ENCODE results near the gene EFS. TPM values are rescaled to one million over a fixed set of nuclear protein-coding genes. Genes with fewer than 3 reads are reported as not detected.

Gene EFS, protein sequence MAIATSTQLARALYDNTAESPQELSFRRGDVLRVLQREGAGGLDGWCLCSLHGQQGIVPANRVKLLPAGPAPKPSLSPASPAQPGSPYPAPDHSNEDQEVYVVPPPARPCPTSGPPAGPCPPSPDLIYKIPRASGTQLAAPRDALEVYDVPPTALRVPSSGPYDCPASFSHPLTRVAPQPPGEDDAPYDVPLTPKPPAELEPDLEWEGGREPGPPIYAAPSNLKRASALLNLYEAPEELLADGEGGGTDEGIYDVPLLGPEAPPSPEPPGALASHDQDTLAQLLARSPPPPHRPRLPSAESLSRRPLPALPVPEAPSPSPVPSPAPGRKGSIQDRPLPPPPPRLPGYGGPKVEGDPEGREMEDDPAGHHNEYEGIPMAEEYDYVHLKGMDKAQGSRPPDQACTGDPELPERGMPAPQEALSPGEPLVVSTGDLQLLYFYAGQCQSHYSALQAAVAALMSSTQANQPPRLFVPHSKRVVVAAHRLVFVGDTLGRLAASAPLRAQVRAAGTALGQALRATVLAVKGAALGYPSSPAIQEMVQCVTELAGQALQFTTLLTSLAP
- total RNA-seq: 10 to 100 TPM; 31.4 to 38.2 (median 34.2) TPM

DNA sequence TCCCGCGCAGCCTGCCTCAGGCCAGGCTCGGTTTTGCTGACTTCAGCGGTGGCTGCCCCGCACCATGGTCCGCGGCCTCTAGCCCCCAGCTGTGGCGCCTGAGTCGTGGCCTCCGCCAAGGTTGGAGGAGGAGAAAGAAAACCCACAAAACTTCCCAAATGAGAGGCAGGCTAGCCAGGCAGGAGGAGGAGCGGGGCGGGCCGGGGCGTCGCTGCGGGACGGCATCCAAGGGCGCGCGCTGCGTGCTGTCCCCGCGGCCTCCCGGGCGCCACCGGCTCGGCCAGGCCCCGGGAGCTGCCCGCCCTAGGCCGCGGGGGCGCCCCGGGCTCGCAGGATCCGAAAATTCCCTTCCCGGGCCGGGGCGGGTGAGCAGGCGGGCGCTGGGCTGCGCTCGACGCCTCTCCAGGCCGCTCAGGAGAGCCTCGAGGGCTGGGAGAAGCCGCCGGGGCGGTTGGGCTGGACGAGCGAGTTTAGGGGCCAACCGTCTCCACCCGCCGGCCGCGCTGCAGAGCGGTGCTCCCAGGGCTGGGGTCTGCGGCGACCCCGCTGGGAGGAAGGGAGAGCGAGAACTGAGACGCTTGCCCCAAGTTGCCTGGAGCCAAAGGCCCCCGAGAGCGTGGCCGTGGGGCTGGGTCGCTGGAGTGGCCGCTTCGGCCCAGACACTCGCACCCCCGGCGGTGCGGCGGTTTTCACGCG, at the start of gene EFS:
Gene EFS (minus strand): TSS at position 137 of the 696 bp plus-strand sequence. CDS start 147 bp downstream, outside the sequence.
- Histone ChIP-seq H3K36me3 (peaks cover 0 to 3% (median 0%) of the 10 kb centered on the region in 3 donors), H3K4me3 (peak within 1 kb of the TSS; percentile 49 to 87 (median 72)), H3K27me3 (no peaks in the 10 kb centered on the region), H3K27ac (peak within 1 kb of the TSS; percentile 89 to 98 (median 96)), H3K4me1 (peaks cover 0 to 64% (median 26%) of the 10 kb centered on the region in 4 donors), H3K9me3 (no peaks in the 10 kb centered on the region)
- WGBS, 2 donors: 1 to 2% methylated on average over 52 to 56 of the region's 74 CpGs
- DNase-seq (ENCODE audit: low spot score in 2 of 2): peak in 1 of 2 donors; percentile 37
- TF ChIP-seq EP300 (IDR thresholded peaks at IDR 0.05) (peak in 1 of 2 donors; percentile 21), POLR2A (IDR thresholded peaks at IDR 0.05) (peak in 1 of 2 donors; percentile 54)
- TF ChIP-seq, protein P1, sequence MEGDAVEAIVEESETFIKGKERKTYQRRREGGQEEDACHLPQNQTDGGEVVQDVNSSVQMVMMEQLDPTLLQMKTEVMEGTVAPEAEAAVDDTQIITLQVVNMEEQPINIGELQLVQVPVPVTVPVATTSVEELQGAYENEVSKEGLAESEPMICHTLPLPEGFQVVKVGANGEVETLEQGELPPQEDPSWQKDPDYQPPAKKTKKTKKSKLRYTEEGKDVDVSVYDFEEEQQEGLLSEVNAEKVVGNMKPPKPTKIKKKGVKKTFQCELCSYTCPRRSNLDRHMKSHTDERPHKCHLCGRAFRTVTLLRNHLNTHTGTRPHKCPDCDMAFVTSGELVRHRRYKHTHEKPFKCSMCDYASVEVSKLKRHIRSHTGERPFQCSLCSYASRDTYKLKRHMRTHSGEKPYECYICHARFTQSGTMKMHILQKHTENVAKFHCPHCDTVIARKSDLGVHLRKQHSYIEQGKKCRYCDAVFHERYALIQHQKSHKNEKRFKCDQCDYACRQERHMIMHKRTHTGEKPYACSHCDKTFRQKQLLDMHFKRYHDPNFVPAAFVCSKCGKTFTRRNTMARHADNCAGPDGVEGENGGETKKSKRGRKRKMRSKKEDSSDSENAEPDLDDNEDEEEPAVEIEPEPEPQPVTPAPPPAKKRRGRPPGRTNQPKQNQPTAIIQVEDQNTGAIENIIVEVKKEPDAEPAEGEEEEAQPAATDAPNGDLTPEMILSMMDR (IDR thresholded peaks at IDR 0.05): no peak

DNA sequence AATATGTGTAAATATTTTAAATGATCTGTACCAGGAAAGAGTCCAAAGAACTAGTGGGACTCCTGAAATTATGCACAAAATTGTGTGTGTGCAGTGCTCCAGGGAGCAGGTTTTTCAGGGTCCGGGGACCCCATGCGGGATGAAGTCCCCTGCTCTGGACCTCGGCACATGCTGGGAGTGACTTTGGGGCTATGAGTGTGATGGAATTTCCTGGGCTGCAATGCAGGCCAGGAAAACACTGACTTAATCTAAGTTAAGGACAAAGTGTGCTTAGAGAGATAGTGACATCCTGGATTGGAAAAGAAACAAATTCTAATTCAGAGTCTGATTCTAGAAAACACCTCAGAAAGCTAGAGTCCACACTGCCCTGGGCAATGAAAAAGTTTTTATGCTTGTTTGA, 49.3 kb upstream of the EFS start:
- H3K36me3 ChIP-seq: no peaks in the 10 kb centered on the region
- TF ChIP-seq POLR2A (IDR thresholded peaks at IDR 0.05): no peak
- no peak for TF ChIP-seq EP300 (IDR thresholded peaks at IDR 0.05)
- TF ChIP-seq, protein P1 (IDR thresholded peaks at IDR 0.05): no peak

DNA sequence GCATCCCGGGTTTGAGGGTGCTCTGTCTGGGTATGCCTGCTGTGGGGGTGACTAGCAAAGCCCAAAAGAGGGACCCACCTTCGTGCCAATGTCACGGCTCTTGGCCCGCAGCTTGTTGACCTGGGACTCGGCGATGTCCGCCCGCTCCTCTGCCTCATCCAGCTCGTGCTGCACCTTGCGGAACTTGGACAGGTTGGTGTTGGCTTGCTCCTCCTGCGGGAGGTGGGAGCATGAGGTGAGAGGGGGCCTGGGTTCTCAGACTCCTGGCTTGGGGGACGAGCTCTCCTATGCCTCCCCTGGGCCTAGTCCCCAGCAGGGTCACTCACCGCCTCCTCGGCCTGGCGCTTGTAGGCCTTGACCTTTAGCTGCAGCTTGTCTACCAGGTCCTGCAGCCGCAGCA, 48.7 kb upstream of the EFS start:
- no peaks in the 10 kb centered on the region for H3K9me3 ChIP-seq

More for the DNA sequence above, 49.3 kb upstream of the EFS start:
- Histone ChIP-seq H3K27ac (no peak overlapping the region), H3K4me1 (no peaks in the 10 kb centered on the region), H3K4me3 (no peak overlapping the region), H3K9me3 (no peaks in the 10 kb centered on the region), H3K27me3 (no peaks in the 10 kb centered on the region)
- no peak for DNase-seq (ENCODE audit: low spot score in 2 of 2)
- 38 to 51% methylated on average over 3 of the region's 3 CpGs for WGBS, 2 donors

DNA sequence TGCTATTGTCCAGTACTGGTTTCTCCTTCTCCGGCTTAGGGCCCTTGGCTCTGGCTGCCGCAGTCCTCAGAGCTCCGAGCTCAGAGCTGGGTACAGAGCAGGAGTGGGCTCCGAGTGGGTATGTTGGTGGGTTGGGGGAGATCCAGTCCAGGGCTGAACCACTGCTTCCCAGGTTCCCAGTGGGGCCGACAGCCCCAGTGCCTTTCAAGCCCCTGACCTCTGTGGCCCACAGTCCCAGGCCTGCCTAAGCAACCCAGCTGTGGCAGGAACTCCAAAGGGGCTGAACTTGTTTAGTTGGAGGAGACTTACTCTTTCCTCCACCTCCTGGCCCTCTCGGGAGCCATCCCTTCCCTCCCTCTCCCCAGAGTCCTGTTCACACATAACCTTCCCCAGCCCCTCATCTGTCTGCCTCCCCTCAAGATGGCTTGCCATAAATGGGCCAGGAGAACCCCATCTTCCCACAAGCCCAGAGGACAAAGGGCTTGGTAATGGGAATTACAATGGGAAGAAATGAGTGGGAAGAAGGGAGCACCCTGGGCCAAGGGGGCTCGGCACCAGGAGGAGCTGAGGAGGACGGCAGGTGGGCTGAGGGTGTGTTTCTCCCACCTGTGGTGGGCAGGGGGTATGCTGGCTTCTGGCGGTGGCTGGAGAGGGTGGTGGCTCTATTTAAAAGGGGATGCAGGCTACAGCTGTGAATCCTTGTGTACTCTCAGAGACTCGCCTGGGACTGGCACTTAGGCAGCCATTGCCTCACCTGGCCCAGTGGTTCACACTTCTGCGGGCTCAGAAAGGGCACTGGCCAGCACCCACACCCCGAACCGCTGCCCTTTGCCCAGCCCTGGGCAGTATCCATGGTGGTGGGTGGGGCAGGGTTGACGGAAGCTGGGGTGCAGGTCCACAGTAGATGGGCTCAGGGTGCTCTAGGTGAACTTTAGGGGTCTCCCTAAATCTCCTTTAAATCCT, 46.9 kb upstream of the EFS start:
- TF ChIP-seq EP300 (IDR thresholded peaks at IDR 0.05): no peak
- H3K36me3 ChIP-seq: no peaks in the 10 kb centered on the region
- WGBS, 2 donors: 76 to 80% methylated on average over 13 to 14 of the region's 14 CpGs

More for the DNA sequence above, 48.7 kb upstream of the EFS start:
- Histone ChIP-seq H3K27ac (no peak overlapping the region), H3K4me1 (no peaks in the 10 kb centered on the region), H3K4me3 (no peak overlapping the region), H3K27me3 (no peaks in the 10 kb centered on the region), H3K36me3 (no peaks in the 10 kb centered on the region)
- no peak for TF ChIP-seq EP300 (IDR thresholded peaks at IDR 0.05)
- TF ChIP-seq, protein P1 (IDR thresholded peaks at IDR 0.05): no peak
- no peak for TF ChIP-seq POLR2A (IDR thresholded peaks at IDR 0.05)
- 85 to 87% methylated on average over 15 of the region's 16 CpGs for WGBS, 2 donors
- no peak for DNase-seq (ENCODE audit: low spot score in 2 of 2)

More for the DNA sequence above, 46.9 kb upstream of the EFS start:
- Histone ChIP-seq H3K9me3 (no peaks in the 10 kb centered on the region), H3K4me3 (no peak overlapping the region), H3K27ac (no peak overlapping the region), H3K27me3 (no peaks in the 10 kb centered on the region), H3K4me1 (no peaks in the 10 kb centered on the region)
- DNase-seq (ENCODE audit: low spot score in 2 of 2): no peak

Data from tibial nerve (tissue), 4 donors.